Activated B cell treated with CpG ODN at 0.5 μM for 24 hours (primary cell): ENCODE measurements around the gene ATP8A1. TPM values are rescaled to one million over a fixed set of nuclear protein-coding genes. Genes with fewer than 3 reads are reported as not detected.

ENCODE experiments used
- ATAC-seq: fragments of 200-7000 bp; cut with Tn5 transposase; one replicate; pipeline ENCODE4 v1.10.0; 2021; ENCODE audit warnings: low read depth, mild to moderate bottlenecking, moderate library complexity
- CTCF ChIA-PET: fragments of 350-600 bp; sonication (Branson Sonifier 250); formaldehyde crosslinking; loops from one replicate; lab custom pipeline; 2021; ENCODE audit warnings: antibody characterized with exemption; lab: Charles Lee
- POLR2A ChIA-PET: fragments of 350-600 bp; sonication (Branson Sonifier 250); formaldehyde crosslinking; loops from one replicate; lab custom pipeline; 2021; ENCODE audit warnings: antibody characterized with exemption; lab: Charles Lee
- DNase-seq: peaks from one replicate; pipeline ENCODE4 v3.0.0; 2022
- H3K27ac Mint-ChIP-seq: one replicate; pipeline ENCODE4 v1.8.0; 2020; ENCODE audit warnings: mixed read lengths
- H3K27me3 Mint-ChIP-seq: one replicate; pipeline ENCODE4 v1.8.0; 2021; ENCODE audit warnings: mixed read lengths
- H3K36me3 Mint-ChIP-seq: one replicate; pipeline ENCODE4 v1.8.0; 2021; ENCODE audit warnings: low read depth, mixed read lengths
- H3K4me1 Mint-ChIP-seq: one replicate; pipeline ENCODE4 v1.8.0; 2021; ENCODE audit warnings: mixed read lengths
- H3K4me3 Mint-ChIP-seq: one replicate; pipeline ENCODE4 v1.8.0; 2020; ENCODE audit warnings: mild to moderate bottlenecking, mixed read lengths
- H3K9me3 Mint-ChIP-seq: one replicate; pipeline ENCODE4 v1.8.0; 2020; ENCODE audit warnings: mixed read lengths
- CTCF ChIP-seq: fragments of 200-600 bp; IDR thresholded peaks from one replicate; pipeline ENCODE4 v1.8.0; 2022; ENCODE audit warnings: antibody characterized with exemption, mild to moderate bottlenecking
- intact Hi-C: fragments of 100-400 bp; cut with micrococcal nuclease; formaldehyde crosslinking; loops from one replicate; pipeline ENCODE4 v1.15.1; 2024
- total RNA-seq: library from RNA; stranded (reverse); gene quantifications from 2 replicates; pipeline ENCODE4 v1.2.3, GENCODE V29; 2022

The ATP8A1 gene
- total RNA-seq, 1 donor from 2014 or later, result 35.6 TPM

GRCh38 chr4:42630908-42631307 lies 26.0 kb downstream of the ATP8A1 start:
- no peak overlapping the region for H3K27ac Mint-ChIP-seq
- intact Hi-C loops, result no loop called here
- CTCF ChIA-PET, result no interaction called here
- no peak overlapping the region for H3K4me3 Mint-ChIP-seq
- POLR2A ChIA-PET, result no interaction called here
- DNase-seq, result no peak
- no peaks in the 10 kb centered on the region for H3K9me3 Mint-ChIP-seq
- H3K27me3 Mint-ChIP-seq, result no peaks in the 10 kb centered on the region
- peaks cover 89% of the 10 kb centered on the region for H3K4me1 Mint-ChIP-seq
- no peak for ATAC-seq
- no peak for TF ChIP-seq CTCF
- H3K36me3 Mint-ChIP-seq, result no peaks in the 10 kb centered on the region

- intact Hi-C loops, result loop anchor here (1.0 kb wide), 2 partner anchors 10 to 29 kb away; partner anchors contain the start of gene ATP8A1
- H3K27me3 Mint-ChIP-seq, result no peaks in the 10 kb centered on the region
- DNase-seq, result no peak
- peak overlapping the region; percentile 95 for H3K27ac Mint-ChIP-seq
- ChIA-PET POLR2A (interaction anchor here (1.1 to 4.3 kb wide), 5 partner anchors 9 to 28 kb away, joined by 3 to 72 read pairs (median 6); partner anchors contain the start of gene ATP8A1), CTCF (interaction anchor here (0.9 to 2.4 kb wide), 4 partner anchors 9 to 28 kb away, joined by 3 to 7 read pairs (median 5); partner anchors contain the start of gene ATP8A1)
- peak overlapping the region; percentile 74 for H3K4me3 Mint-ChIP-seq
- H3K9me3 Mint-ChIP-seq, result no peaks in the 10 kb centered on the region
- no peak for TF ChIP-seq CTCF
- ATAC-seq, result no peak
- no peaks in the 10 kb centered on the region for H3K36me3 Mint-ChIP-seq
- peaks cover 90% of the 10 kb centered on the region for H3K4me1 Mint-ChIP-seq
Observed at GRCh38 chr4:42628740-42629139, 28.2 kb downstream of the ATP8A1 start.

- intact Hi-C loops, result loop anchor here (1.0 to 2.0 kb wide), 4 partner anchors 10 to 59 kb away; partner anchors contain the start of gene ATP8A1
- Mint-ChIP-seq H3K36me3 (peaks cover 3% of the 10 kb centered on the region), H3K4me3 (peak overlapping the region; percentile 74), H3K9me3 (peaks cover 4% of the 10 kb centered on the region), H3K27ac (peak overlapping the region; percentile 95), H3K27me3 (no peaks in the 10 kb centered on the region), H3K4me1 (peaks cover 90% of the 10 kb centered on the region)
- CTCF ChIA-PET, result interaction anchor here (0.9 to 2.4 kb wide), 4 partner anchors 10 to 29 kb away, joined by 3 to 7 read pairs (median 5); partner anchors contain the start of gene ATP8A1
- ATAC-seq, result peak; percentile 91
- TF ChIP-seq CTCF, result no peak
- DNase-seq, result peak; percentile 57
- POLR2A ChIA-PET, result interaction anchor here (1.1 to 4.3 kb wide), 5 partner anchors 10 to 29 kb away, joined by 3 to 72 read pairs (median 6); partner anchors contain the start of gene ATP8A1
Observed at GRCh38 chr4:42627885-42628646, 28.8 kb downstream of the ATP8A1 start.

GRCh38 chr4:42626629-42627146 lies 30.2 kb downstream of the ATP8A1 start:
- ATAC-seq, result no peak
- CTCF ChIA-PET, result interaction anchor here (1.3 to 2.4 kb wide), 2 partner anchors 11 to 30 kb away, joined by 4 to 7 read pairs; partner anchors contain the start of gene ATP8A1
- H3K36me3 Mint-ChIP-seq, result peaks cover 7% of the 10 kb centered on the region
- H3K9me3 Mint-ChIP-seq, result peaks cover 4% of the 10 kb centered on the region
- no peaks in the 10 kb centered on the region for H3K27me3 Mint-ChIP-seq
- TF ChIP-seq CTCF, result no peak
- H3K4me3 Mint-ChIP-seq, result peak overlapping the region; percentile 74
- intact Hi-C loops, result loop anchor here (2.0 kb wide), 2 partner anchors 26 to 58 kb away; no protein-coding TSS in a partner anchor
- POLR2A ChIA-PET, result interaction anchor here (3.3 to 4.3 kb wide), 2 partner anchors 11 to 30 kb away, joined by 20 to 72 read pairs; partner anchors contain the start of gene ATP8A1
- peak overlapping the region; percentile 95 for H3K27ac Mint-ChIP-seq
- peaks cover 82% of the 10 kb centered on the region for H3K4me1 Mint-ChIP-seq
- DNase-seq, result no peak
